ENCODE data around the gene TAS2R40.
"Not testable (repeated sequence)": the region's sequence is repeated elsewhere in the genome, so short reads cannot be mapped to it uniquely, and the experiment has no call there.

Gene TAS2R40

DNA sequence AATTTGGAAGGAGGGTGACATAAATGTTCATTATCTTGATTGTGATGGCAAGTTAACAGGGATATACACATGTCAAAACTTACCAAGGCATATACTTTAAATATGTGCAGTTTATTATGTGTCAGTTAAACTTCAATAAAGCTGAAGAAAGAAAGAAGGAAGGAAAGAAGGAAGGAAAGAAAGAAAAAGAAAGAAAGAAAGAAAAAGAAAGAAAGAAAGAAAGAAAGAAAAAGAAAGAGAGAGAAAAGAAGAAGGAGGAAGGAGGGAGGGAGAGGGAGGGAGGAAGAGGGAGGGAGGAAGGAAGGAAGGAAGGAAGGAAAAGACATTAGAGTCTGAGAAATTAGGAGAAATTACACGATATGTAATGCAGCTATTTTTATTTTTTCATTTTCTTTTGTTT lies 25.5 kb downstream of the TAS2R40 start:
- in situ Hi-C loops (cut with HindIII; ENCODE audit: low sequenced_read_pairs) = loop anchor here (10.0 kb wide), 1 partner anchor 57 kb away; no protein-coding TSS in a partner anchor

DNA sequence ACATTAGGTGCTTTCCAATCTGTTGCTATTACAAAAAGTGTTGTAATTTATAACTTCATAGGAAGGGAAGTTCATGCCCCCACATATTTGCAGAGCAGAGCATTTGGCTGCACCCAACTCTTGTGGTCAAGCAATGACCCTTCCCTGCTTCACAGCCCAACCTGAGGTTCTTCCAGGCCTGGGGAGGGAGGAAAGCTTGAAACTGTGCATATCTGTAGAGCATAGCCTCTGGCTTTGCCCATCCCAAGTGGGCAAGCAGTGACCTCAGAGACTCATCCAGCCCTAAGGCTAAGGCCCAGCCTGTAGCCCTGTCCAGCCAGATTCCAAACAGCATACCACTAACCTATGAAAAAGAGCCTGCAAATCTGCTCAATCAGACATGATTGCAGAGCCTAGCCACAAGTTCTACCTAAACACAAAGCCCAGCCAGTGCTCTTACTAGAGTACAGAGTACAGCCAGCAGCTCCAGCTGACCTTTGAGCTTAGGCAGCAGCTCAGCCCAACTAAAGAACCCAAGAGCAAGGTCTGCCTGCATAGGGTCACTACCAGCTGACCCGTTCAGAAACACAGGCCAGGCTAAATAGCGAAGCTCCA lies 27.0 kb downstream of the TAS2R40 start:
- in situ Hi-C loops (cut with HindIII; ENCODE audit: low sequenced_read_pairs) = loop anchor here (10.0 kb wide), 1 partner anchor 56 kb away; no protein-coding TSS in a partner anchor

DNA sequence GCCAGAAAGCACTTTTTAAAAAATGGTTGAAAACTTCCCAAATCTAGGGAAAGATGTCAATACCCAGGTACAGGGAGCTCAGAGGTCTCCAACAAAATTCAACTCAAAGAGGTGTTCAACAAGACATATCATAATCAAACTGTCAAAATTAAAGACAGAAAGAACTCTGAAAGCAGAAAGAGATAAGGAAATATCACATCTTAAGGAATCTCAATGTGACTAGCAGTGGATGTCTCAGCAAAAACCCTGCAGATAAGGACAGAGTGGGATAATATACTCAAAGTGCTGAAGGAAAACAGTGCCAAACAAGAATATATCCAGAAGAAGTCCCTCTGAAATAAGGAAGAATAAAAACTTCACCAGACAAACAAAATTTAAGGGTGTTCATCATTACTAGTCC lies 28.4 kb downstream of the TAS2R40 start:
- in situ Hi-C loops (cut with HindIII; ENCODE audit: low sequenced_read_pairs) = no loop called here

DNA sequence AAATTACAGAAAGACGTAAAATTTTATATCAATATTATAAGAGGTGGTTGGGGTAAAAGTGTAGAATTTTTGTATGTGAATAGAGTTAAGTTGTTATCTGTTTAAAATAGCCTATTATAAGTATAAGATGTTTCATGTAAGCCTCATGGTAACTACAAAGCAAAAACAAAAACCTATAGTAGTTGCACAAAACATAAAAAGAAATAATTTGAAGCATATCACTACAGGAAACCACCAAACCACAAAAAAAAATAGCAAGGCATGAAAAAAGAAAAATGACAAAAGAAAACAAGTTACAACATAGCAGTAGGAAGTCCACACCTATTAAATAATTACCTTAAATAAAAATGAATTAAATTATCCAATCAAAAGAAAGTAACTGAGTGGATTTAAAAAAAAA lies 29.0 kb downstream of the TAS2R40 start:
- in situ Hi-C loops (cut with HindIII; ENCODE audit: low sequenced_read_pairs) = no loop called here

DNA sequence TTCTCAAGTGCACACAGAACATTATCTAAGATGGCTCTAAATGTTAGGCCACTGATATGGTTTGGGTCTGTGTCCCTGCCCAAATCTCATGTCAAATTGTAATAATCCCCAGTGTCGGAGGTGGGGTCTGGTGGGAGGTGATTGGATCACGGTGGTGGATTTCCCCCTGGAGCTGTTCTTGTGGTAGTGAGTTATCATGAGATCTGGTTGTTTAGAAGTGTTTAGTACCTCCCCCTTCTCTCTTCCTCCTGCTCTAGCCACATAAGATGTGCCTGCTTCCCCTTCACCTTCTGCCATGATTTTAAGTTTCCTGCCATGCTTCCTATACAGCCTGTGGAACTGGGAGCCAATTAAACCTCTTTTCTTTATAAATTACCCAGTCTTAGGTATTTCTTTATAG lies 30.2 kb downstream of the TAS2R40 start:
- in situ Hi-C loops (cut with HindIII; ENCODE audit: low sequenced_read_pairs) = no loop called here

DNA sequence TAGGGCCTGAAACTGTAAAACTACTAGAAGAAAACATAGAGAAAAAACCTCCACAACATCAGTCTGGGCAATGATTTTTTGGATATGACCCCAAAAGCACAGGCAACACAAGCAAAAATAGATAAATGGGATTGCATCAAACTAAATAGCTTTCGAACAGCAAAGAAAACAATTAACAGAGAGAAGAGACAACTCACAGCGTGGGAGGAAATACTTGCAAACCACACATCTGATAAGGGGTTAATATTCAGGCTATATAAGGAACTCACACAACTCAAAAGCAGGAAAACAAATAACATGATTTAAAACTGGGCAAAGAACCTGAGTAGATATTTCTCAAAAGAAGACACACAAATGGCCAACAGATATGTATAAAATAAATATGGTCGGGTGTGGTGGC lies 33.7 kb downstream of the TAS2R40 start:
- in situ Hi-C loops (cut with HindIII; ENCODE audit: low sequenced_read_pairs) = no loop called here

DNA sequence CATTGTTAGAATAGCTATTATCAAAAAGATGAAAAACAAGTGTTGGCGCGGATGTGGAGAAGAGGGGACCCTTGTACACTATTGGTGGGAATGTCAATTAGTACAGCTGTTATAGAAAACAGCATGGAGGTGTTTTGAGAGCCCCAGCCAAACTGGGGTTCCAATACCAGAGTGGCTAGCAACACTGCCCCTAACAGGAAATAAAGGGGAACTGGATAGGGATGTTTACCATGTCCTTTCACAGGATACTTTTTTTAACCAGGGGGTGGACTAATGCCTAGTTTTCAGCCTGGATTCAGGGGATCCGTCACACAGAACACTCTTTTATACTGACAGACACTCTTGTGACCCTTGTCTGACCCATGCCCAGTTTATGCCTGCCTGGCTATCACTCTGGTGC lies 34.5 kb downstream of the TAS2R40 start:
- in situ Hi-C loops (cut with HindIII; ENCODE audit: low sequenced_read_pairs) = no loop called here

DNA sequence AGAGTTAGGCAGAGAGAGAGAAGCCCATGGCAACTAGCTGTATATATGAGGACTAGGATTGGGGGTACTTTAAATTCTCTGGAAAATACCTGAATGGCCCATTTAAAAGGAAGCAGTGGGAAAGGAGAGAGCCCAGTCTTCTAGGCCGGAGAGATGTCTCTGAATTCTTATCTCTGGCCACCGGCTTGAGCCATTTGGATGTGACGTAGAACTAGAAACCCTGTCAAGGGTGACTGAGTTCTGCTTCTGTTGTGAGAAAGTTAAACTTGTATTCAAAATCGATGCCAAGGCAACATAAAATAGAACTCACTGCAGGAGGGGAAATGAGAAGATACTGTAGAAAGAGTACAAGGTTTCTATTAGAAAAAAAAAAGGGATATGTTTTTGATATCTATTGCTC lies 35.1 kb downstream of the TAS2R40 start:
- in situ Hi-C loops (cut with HindIII; ENCODE audit: low sequenced_read_pairs) = no loop called here

DNA sequence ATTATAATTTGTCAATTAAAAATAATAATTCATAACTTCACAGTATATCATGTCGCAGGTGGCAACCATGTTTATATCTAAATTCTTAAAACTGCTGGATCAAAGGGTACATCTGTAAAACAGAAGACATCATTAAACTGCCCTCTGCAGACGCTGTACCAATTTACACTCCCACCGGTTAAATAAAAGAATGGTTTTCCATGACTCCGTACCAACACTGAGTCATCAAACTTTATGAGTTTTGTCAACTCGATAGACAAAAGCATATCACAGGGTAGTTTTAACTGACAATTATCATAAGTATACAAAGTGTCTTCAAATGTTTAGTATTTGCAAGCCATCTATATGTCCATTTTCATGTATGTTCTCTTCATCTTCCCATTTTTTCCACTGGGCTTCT lies 35.7 kb downstream of the TAS2R40 start:
- in situ Hi-C loops (cut with HindIII; ENCODE audit: low sequenced_read_pairs) = no loop called here

DNA sequence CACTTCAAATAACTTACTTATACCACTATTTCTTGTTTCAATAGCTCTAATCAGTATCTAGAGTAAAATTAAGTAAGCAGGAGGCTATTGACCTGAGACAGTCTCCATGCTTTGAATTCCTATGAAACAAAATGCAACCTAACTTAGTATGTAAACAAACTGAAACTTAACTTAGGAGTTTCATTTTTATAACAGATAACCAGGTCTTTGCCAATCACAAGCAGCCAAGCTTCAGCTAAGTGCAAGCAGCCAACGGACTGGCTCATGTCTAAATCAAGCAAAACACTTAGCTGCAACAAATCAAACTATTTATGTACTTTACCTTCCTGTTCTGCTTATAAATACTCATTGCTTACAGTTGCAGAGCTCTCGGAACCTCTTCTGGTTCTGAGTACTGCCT lies 37.0 kb downstream of the TAS2R40 start:
- in situ Hi-C loops (cut with HindIII; ENCODE audit: low sequenced_read_pairs) = no loop called here

DNA sequence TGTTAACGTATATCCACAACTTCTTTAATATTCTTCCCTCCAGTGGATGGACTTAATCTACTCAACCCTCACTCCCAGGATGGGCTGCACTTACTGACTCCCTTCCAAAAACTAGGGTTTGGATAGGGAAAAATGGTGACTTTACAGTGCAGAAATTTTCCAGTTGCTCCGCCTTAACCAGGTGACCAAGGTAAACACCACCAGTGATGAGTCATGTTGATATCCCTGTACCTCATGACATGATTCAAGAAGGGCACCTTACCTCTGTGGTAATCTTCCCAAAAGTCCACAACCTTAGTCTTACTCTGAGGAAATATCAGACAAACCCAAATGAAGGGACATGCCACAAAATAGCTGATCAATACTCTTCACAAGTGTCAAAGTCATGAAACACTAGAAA lies 37.9 kb downstream of the TAS2R40 start:
- in situ Hi-C loops (cut with HindIII; ENCODE audit: low sequenced_read_pairs) = no loop called here

DNA sequence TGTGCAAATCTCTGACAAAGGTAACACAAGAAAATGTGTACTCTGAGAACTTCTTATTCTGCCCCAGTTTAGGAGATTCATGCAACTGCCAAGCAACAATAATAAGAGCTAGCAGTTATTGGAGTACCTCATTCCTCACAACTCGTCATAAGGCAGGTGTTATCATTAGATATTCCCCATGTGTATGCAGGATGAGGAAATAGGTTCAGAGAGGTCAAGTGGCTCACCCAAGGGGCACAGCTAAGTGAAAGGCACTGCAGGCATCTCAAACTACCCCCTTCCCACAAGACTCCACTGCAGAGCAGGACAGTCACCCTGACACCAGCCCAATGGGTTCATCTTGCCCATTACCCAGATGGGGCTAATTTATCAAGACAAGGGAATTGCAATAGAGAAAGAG lies 40.1 kb downstream of the TAS2R40 start:
- in situ Hi-C loops (cut with HindIII; ENCODE audit: low sequenced_read_pairs) = no loop called here

DNA sequence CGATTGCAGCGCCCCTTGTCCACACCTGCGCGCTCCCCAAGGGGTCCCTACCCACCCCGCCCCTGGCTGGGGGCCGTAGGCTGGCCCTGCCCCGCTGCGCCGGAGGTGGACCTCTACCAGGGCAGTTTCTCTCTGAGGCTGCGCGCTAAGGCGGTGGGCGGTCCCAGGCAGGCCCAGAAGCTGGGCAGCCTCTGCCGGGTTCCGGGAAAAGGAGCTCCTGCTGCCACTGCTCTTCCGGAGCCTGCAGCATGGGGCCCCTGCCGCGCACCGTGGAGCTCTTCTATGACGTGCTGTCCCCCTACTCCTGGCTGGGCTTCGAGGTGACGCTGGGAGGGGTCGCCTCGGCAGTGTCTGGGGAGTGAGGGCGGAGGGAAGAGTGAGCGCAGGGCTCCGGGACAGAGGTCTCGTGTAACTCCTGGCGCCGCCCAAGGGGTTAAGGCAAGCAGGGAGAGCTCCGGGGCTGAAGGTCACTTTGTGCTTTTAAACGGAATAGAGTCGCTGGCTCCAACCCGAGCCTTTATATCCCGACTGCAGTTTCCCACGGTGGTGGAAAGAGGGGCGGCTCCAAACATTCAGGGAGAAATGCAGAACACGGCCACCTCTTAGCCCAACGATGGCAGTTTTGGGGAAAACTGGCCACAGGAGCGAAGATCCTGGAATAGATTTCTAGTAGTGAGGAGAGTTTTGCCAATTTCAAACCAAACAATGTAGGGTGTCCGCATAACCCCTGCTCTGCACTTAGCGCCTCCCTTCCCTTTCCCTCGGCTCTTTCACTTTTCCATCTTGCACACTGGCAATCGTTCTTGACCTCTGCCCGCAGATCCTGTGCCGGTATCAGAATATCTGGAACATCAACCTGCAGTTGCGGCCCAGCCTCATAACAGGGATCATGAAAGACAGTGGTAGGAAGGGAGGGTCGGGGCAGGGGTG lies 41.7 kb downstream of the TAS2R40 start, which contains the start of gene GSTK1:
TSS of gene GSTK1 (plus strand) at position 176 of the 930 bp plus-strand sequence. CDS start at position 249, 73 bp downstream.
- in situ Hi-C loops (cut with HindIII; ENCODE audit: low sequenced_read_pairs) = no loop called here

DNA sequence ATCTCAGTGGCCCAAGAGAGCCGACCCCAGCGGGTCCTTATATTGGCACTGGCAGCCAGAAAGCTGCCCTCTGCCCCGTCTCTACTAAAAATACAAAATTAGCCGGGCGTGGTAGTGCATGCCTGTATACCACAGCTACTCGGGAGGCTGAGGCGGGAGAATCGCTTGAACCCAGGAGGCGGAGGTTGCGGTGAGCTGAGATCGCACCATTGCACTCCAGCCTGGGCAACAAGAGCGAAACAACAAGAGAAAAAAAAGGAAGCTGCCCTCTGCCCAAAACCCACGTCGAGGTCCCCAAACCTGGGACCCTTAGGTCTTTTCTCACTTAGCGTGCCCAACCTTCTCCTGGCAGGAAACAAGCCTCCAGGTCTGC lies 42.3 kb downstream of the TAS2R40 start:
- in situ Hi-C loops (cut with HindIII; ENCODE audit: low sequenced_read_pairs) = not testable (repeated sequence)

DNA sequence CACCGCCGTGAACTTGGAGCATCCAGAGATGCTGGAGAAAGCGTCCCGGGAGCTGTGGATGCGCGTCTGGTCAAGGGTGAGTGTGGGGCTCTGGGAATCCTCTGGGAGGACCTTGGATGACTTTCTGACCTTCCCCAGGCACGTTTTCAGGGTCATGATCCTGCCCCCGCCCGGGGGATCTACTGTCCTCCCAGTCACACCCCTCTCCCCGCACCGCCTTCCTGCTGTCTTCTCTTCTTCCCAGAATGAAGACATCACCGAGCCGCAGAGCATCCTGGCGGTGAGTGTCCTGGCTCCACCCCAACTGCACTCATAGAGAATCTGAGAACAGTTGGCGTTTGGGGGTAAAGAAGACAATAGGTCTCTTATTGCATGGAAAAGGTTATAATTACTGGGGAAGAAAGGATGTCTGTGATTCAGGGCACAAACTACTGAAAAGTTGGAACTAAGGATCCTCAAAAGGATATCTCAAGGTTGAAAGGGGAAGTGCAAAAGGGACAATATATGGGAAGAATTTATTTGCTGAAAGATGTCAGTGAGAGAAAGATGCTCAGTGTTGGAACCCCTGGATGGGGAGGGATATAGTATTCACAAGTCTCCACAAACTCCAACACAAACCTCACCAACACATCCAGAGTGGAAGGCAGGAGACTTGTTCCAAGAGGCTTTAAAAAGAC lies 43.3 kb downstream of the TAS2R40 start:
- in situ Hi-C loops (cut with HindIII; ENCODE audit: low sequenced_read_pairs) = no loop called here

DNA sequence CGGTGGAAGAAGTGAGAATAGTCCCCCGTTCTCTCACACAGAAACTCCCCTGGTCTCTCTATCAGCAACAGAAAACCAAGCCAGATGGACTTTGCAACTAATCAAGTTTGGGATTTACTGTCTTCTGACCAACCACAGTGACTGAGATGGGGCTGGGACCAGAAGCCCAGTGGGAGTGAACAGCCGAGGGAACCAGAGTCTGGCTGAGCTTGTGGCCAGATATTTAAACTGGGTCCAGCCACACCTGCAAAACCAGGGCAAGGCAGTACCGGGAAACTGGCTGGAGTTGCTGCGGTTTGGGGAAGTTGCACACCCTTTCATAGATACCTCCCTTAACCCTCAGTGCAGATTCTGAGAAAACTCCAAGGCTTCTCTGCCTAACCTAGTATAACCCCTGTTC lies 47.4 kb downstream of the TAS2R40 start:
- in situ Hi-C loops (cut with HindIII; ENCODE audit: low sequenced_read_pairs) = no loop called here

DNA sequence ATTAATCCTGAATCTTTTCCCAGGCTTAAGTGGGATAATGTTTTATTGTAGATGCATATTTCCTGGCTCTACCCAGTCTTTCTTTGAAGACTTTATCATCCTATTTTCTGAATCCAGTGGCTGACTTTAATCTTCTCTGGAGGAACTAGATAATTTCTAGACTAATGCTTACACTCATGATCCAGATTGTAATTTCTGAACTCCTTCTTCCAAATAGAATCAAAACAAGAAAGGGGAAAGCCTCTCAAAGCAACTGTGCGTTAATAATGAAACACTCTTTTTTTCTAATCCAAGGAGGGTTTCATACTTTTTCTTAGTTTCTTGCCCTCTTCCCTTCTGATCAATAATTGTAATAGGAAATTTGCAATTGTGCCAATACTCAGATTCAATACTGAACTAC lies 49.4 kb downstream of the TAS2R40 start:
- in situ Hi-C loops (cut with HindIII; ENCODE audit: low sequenced_read_pairs) = no loop called here

Measured in endothelial cell of hepatic sinusoid (primary cell).